Stimulated activated CD4-positive, alpha-beta T cell treated with anti-CD3 and anti-CD28 coated beads, Interleukin-15, amount 100 ng/mL, for 24 hours (primary cell): Measurements from ENCODE around the gene STRN3.

Experiments used
- DNase-seq: peaks from one replicate; pipeline ENCODE4 v3.0.0-alpha.2; 2020

The STRN3 gene

DNA sequence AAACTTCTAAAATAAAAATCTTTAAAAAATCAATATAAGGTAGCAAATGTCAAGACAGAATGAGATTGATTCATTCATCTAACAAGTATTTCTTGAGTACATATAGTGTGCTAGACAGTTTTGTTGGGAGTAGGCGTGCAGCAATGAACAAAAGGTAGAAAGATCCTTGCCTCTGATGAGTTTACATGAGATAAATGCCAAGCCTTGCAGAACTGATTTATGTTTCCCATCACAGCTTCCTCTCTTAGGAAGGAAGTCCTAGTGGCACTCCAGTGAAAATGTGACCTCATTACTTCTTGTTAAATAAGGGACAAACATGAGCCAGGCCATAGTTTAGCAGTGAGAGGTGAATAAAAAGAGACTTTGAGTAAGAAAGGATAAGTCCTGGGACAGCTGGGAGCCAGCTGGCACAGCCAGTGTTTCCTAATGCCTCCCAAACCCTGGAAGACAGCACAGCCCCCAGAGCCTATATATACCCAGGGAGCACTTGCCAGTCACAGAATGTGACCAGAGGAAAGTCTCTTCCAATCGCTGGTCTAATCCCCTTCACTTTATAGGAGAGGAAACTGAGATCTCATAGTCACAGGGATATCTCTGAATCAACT is 156.5 kb downstream of the STRN3 start:
- DNase-seq, result no peak

DNA sequence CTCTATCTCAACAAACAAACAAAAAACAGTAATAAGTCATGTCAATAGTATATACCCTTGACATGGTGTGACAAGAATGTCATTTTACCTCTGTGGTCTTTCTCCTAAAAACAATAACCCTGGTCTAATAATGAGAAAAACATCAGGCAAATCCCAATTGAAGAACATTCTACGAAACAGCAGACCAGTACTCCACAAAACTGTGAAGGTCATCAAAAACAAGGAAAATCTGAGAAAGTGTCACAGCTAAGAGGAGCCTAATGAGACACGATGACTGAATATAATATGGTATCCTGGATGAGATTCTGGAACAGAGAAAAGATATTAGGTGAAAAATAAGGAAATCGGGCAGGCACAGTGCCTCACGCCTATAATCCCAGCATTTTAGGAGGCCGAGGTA is 157.4 kb downstream of the STRN3 start:
- no peak for DNase-seq

DNA sequence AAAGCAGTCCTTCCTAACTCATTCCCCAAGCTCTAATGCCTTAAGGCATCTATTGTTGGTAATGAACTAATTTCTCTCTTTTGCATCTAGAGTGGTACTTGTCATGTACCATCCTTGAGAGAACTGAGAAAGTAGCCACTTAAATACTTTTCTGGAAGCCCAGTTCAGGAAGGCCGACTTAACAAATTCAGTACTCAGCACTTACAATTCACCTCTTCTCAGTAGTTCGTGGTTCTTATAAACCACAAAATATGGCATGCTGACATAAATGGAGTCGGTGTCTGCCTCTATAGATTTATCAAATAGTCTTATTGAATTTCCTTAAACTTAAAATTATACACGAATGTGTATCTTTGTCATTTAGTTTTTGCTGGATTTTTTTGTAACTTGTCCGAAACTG is 161.2 kb downstream of the STRN3 start:
- no peak for DNase-seq

DNA sequence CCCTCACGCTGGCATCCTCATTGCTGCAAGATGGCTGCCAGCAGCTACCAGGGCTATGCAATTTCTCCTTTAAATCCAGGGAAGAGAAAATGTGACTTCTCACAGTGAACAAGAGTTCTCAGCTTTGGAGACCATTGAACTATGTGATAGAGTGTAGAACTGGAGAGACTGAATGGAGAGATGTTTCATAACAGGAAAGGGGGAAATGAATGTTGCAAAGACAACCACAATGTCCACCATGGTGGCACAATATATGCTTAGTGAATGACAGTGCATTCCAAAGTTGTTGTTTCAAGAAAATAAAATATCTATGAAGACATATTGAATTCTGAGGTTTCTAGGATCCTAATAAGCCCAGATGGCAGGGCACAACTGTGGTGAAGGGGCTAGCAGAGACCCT is 165.0 kb downstream of the STRN3 start:
- DNase-seq, result no peak

DNA sequence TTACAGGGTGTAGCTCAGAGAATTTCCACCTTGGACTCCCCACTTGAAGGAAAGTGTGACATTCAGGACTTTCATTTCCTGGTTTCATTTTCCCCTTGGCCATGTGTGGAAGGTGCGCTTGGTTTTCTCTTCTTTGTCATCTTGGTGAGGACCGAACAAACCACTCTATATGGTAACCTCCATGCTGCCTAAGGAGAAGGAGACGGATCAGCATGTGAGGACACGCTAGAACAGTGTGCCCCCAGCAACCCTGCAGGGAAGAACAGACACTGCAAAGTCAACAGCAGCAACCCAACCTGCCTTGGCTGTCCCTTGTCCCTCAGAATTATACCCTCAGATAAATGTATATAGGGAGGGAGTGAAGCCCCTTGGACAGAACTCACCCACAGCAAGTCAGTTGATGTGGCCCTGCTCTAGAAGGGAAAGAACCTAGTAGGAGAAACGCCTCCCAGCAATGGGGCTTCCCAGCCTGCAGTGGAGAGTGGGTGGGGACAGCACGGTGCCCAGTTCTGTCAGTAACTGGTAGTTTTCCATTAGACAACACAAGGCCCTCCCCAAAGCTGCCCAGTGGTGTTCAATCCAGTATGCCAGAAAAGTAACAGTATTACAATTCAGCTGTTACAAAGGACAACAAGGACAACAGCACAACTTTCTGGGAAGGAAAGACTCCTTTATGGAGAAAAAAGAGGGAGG is 170.7 kb downstream of the STRN3 start:
- DNase-seq, result peak; percentile 42

DNA sequence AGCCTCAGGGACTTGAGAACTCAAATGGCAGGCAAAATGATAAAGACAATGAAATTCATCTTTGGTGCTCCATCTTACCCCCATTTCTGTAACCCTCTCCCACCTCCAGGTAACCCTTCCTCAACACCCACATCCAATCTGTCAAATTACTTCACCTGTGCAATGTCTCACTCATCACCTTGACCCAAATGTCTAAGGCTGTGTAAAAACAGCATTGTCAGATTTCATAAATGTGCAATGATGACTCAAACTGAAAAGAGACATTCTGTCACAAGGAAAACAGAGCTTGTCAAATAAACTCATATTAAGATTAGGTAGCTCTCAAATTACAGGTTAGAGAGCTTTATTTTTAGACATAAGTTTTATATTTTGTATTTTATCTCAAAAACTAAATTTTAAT is 171.7 kb downstream of the STRN3 start:
- no peak for DNase-seq

DNA sequence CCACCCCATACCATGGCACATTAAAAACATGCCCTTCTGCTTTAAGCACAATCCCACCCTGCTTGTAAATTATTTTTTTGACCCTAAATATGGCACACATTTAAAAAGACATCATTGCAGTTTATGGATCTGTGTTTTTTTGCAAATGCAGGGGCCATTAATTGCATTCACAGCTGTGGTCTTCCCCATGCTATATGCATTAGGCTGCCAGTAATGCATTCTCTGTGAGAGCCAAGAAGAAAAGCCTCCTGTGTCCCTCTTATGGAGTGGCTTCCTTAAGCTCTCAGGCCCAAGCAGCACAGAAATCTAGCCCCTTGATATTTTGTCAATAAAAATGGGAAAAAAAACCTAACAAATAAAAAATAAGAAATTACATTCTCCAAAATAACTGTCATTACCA is 172.2 kb downstream of the STRN3 start:
- no peak for DNase-seq

DNA sequence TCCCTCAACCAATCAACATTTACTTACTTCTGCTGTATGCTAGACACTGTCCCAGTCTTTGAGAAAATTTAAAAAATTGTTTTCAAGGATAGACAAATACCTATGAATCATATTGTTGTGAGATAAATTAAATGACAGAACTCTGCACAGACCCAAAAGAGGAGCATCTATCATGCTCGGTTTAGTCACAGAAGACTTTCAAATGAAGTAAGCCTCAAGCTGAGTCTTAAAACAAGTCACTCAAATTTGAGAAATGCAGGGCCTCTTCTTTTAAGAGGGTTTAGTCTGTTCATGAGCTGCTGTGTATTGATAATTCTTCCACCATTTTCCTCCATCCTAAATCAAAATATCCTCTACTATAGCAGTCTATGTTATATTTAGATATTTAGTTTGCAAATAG is 176.2 kb downstream of the STRN3 start:
- no peak for DNase-seq

DNA sequence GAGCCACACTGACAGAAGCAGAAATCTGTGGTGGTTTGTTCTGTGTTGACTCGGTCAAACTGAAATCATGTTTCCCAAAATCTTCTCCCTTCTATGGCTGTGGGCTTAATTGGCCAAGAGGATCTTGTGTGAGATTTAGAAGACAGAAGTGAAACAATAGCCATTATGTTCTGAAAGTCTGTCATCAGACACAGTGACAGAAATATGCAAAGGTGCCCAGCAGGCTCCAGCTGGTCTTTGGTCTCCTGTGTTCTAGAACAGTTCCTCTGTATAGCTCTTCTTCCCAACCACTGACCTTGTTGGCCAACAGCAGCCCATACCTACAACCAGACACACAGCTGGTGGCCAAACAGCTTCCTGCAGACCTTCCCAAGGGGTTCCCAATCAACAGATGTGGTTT is 176.8 kb downstream of the STRN3 start:
- DNase-seq, result no peak

DNA sequence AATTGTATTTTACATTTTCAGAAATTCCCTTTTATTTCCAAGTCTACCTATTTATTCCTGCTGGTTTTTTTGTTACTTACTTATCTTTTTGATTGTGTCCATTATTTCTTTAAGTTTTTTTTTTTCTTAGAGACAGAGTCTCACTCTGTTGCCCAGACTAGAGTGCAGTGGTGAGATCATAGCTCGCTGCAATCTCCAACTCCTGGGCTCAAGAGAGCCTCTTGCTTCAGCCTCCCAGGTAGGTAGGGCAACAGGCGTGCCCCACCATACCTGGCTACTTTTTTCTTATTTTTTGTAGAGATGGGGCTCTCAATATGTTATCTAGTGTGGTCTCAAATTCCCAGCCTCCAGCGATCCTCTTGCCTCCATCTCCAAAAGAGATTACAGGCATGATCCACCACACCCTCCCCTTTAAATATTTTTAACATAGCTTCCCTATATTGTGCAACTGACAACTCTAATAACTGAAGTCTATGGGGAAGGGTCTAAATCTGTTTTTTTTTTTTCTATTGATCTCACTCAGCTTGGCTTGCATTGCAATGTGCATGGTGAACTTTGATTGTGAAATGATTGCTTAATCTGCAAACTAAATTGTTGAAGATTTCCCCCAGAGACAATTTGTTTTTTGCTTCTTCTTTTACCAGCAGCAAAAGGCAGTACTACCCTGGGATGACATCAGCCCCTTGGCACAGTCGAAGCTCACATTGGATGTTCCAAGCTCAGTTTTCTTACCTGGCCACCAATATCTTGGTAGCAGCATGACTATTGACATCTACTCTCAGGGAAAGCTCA is 177.5 kb downstream of the STRN3 start:
- no peak for DNase-seq
